Mesendoderm (in vitro differentiated cells): Measurements from ENCODE around the gene TUBGCP6.

Experiments used
- DNase-seq: peaks from one replicate; pipeline ENCODE4 v3.0.0; 2013
- H2AK5ac ChIP-seq: 2 replicates; pipeline ENCODE4 v1.6.1; 2013; ENCODE audit warnings: low read length, inconsistent platforms
- H2BK120ac ChIP-seq: 2 replicates; pipeline ENCODE4 v1.6.1; 2013; ENCODE audit warnings: low read depth, mild to moderate bottlenecking, low read length, moderate library complexity, mixed read lengths
- H2BK15ac ChIP-seq: replicated peaks from 2 replicates; pipeline ENCODE4 v1.6.1; 2013; ENCODE audit warnings: low read depth, mild to moderate bottlenecking, moderate library complexity
- H2BK5ac ChIP-seq: 2 replicates; pipeline ENCODE4 v1.6.1; 2013; ENCODE audit warnings: low read length, inconsistent platforms
- H3K18ac ChIP-seq: 2 replicates; pipeline ENCODE4 v1.6.1; 2013; ENCODE audit warnings: mild to moderate bottlenecking, low read length, mixed read lengths
- H3K23ac ChIP-seq: one replicate; pipeline ENCODE4 v1.6.1; 2013; ENCODE audit warnings: low read length
- H3K27ac ChIP-seq: 2 replicates; pipeline ENCODE4 v1.5.1; 2013; ENCODE audit warnings: low read depth, mild to moderate bottlenecking, inconsistent platforms, low read length, moderate library complexity
- H3K27me3 ChIP-seq: 2 replicates; pipeline ENCODE4 v1.6.1; 2013; ENCODE audit warnings: low read length, control low read depth, mild to moderate bottlenecking, inconsistent platforms; ENCODE audit not compliant: insufficient read depth, poor library complexity
- H3K36me3 ChIP-seq: 2 replicates; pipeline ENCODE4 v1.6.1; 2013; ENCODE audit warnings: low read length, inconsistent platforms; ENCODE audit not compliant: control insufficient read depth, insufficient read depth
- H3K4ac ChIP-seq: one replicate; pipeline ENCODE4 v1.6.1; 2013; ENCODE audit warnings: low read depth, mild to moderate bottlenecking, low read length, moderate library complexity
- H3K4me1 ChIP-seq: 2 replicates; pipeline ENCODE4 v1.6.1; 2013; ENCODE audit warnings: low read depth, low read length, inconsistent platforms; ENCODE audit not compliant: control insufficient read depth
- H3K4me2 ChIP-seq: 2 replicates; pipeline ENCODE4 v1.6.1; 2013; ENCODE audit warnings: low read length
- H3K4me3 ChIP-seq: 2 replicates; pipeline ENCODE4 v1.5.1; 2013; ENCODE audit warnings: mild to moderate bottlenecking, low read length
- H3K56ac ChIP-seq: one replicate; pipeline ENCODE4 v1.6.1; 2013; ENCODE audit warnings: low read length
- H3K79me1 ChIP-seq: 2 replicates; pipeline ENCODE4 v1.6.1; 2013; ENCODE audit warnings: low read length, inconsistent platforms
- H3K79me2 ChIP-seq: 2 replicates; pipeline ENCODE4 v1.6.1; 2013; ENCODE audit warnings: mild to moderate bottlenecking, low read length; ENCODE audit not compliant: control insufficient read depth, insufficient read depth
- H3K9ac ChIP-seq: 2 replicates; pipeline ENCODE4 v1.6.1; 2013; ENCODE audit warnings: low read length, inconsistent platforms
- H4K5ac ChIP-seq: one replicate; pipeline ENCODE4 v1.6.1; 2013; ENCODE audit warnings: low read length
- H4K8ac ChIP-seq: one replicate; pipeline ENCODE4 v1.6.1; 2013; ENCODE audit warnings: low read depth, mild to moderate bottlenecking, control low read depth, low read length, moderate library complexity
- WGBS: extraction: QIAGEN DNeasy Blood & Tissue Kit; methylation state at CpG from one replicate; pipeline ENCODE4 v1.1.7; 2013; ENCODE audit warnings: low lambda C conversion rate, missing lambda C conversion rate; ENCODE audit not compliant: insufficient coverage; ENCODE audit errors: extremely low coverage; 5-methylcytosine and 5-hydroxymethylcytosine counted together

Gene TUBGCP6

GRCh38 chr22:50284479-50284878, 39.7 kb upstream of the TUBGCP6 start:
- no peak overlapping the region for H2AK5ac ChIP-seq
- H3K4ac ChIP-seq: no peak overlapping the region
- H3K4me3 ChIP-seq: no peak overlapping the region
- no peak overlapping the region for H3K56ac ChIP-seq
- no peak overlapping the region for H3K27ac ChIP-seq
- no peak overlapping the region for H3K18ac ChIP-seq
- H4K8ac ChIP-seq: no peak overlapping the region
- H3K27me3 ChIP-seq: no peaks in the 10 kb centered on the region
- no peak overlapping the region for H3K9ac ChIP-seq
- DNase-seq: no peak
- no peaks in the 10 kb centered on the region for H3K4me1 ChIP-seq
- H2BK15ac ChIP-seq: no peak overlapping the region
- H4K5ac ChIP-seq: no peak overlapping the region
- WGBS: no CpG with 5 or more reads among the region's 13 CpGs
- H3K79me2 ChIP-seq: no peaks in the 10 kb centered on the region
- H2BK5ac ChIP-seq: no peak overlapping the region
- H3K23ac ChIP-seq: no peak overlapping the region
- no peaks in the 10 kb centered on the region for H3K79me1 ChIP-seq
- peaks cover 3% of the 10 kb centered on the region for H3K36me3 ChIP-seq
- H2BK120ac ChIP-seq: no peak overlapping the region
- no peak overlapping the region for H3K4me2 ChIP-seq

DNA sequence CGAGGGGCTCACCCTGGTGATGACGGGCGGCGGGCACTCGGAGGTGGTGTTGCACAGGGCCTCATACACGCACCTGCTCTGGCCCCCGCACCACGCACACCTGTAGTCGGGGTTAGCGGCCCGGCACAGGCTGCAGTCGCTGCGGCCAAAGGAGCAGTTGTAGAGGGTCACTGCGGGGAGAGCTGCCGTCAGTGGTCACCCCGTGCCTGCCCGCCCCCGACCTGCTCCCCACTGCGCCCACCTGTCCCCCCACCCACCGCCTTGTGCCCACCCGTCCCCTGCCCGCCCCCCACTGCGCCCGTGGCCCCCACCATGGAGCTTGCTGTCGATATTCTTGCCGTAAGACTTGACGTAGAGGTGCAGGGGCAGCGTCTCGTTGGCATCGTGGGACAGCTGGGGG, 39.0 kb upstream of the TUBGCP6 start:
- Histone ChIP-seq H2BK120ac (no peak overlapping the region), H3K4ac (no peak overlapping the region), H3K36me3 (peaks cover 3% of the 10 kb centered on the region), H3K27ac (no peak overlapping the region), H4K8ac (no peak overlapping the region), H3K79me1 (no peaks in the 10 kb centered on the region), H2BK15ac (no peak overlapping the region), H2AK5ac (no peak overlapping the region), H3K56ac (no peak overlapping the region), H3K79me2 (no peaks in the 10 kb centered on the region), H3K9ac (no peak overlapping the region), H3K4me3 (no peak overlapping the region), H3K18ac (no peak overlapping the region), H4K5ac (no peak overlapping the region), H3K27me3 (no peaks in the 10 kb centered on the region), H2BK5ac (no peak overlapping the region), H3K4me1 (no peaks in the 10 kb centered on the region), H3K4me2 (no peak overlapping the region), H3K23ac (no peak overlapping the region)
- no peak for DNase-seq
- no CpG with 5 or more reads among the region's 30 CpGs for WGBS

- Histone ChIP-seq H3K36me3 (peaks cover 5% of the 10 kb centered on the region), H3K56ac (no peak overlapping the region), H3K4ac (no peak overlapping the region), H3K27me3 (no peaks in the 10 kb centered on the region), H3K18ac (no peak overlapping the region), H3K27ac (no peak overlapping the region), H3K23ac (no peak overlapping the region), H2BK15ac (no peak overlapping the region), H3K9ac (no peak overlapping the region), H2BK5ac (no peak overlapping the region), H3K4me1 (no peaks in the 10 kb centered on the region), H4K5ac (no peak overlapping the region), H2AK5ac (no peak overlapping the region), H2BK120ac (no peak overlapping the region), H4K8ac (no peak overlapping the region), H3K79me2 (no peaks in the 10 kb centered on the region), H3K79me1 (no peaks in the 10 kb centered on the region), H3K4me2 (no peak overlapping the region), H3K4me3 (no peak overlapping the region)
- WGBS: no CpG with 5 or more reads among the region's 45 CpGs
- DNase-seq: peak; percentile 77
Measured at GRCh38 chr22:50282361-50283155, 37.7 kb upstream of the TUBGCP6 start.

- Histone ChIP-seq H3K9ac (no peak overlapping the region), H3K4me1 (no peaks in the 10 kb centered on the region), H3K79me1 (no peaks in the 10 kb centered on the region), H3K36me3 (peaks cover 6% of the 10 kb centered on the region), H4K8ac (no peak overlapping the region), H3K4me2 (no peak overlapping the region), H2BK120ac (no peak overlapping the region), H4K5ac (no peak overlapping the region), H3K18ac (no peak overlapping the region), H3K27me3 (no peaks in the 10 kb centered on the region), H2AK5ac (no peak overlapping the region), H3K4ac (no peak overlapping the region), H3K27ac (no peak overlapping the region), H3K79me2 (no peaks in the 10 kb centered on the region), H3K23ac (no peak overlapping the region), H2BK5ac (no peak overlapping the region), H3K4me3 (no peak overlapping the region), H3K56ac (no peak overlapping the region), H2BK15ac (no peak overlapping the region)
- DNase-seq: no peak
- WGBS: no CpG with 5 or more reads among the region's 25 CpGs
Measured at GRCh38 chr22:50281957-50282356, 37.1 kb upstream of the TUBGCP6 start.

DNA sequence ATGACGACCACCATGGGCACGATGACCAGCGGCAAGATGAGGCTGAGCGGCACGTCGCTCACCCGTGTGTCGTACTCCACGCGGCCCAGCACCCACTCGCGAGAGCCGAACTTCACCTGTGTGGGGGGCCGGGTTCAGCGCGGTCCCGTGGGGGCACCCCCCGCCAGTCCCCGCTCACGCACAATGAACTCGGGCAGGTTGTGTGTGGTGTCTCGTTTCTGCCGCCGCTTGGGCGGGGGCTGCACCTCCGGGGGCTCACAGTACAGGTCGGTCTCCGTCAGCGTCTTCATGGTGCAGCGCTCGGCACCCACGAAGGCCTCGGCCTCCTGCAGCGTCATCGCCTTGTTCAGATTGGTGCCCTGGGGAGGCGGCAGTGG, 36.5 kb upstream of the TUBGCP6 start:
- Histone ChIP-seq H3K27me3 (no peaks in the 10 kb centered on the region), H2BK120ac (no peak overlapping the region), H2BK5ac (no peak overlapping the region), H3K79me2 (no peaks in the 10 kb centered on the region), H4K5ac (no peak overlapping the region), H4K8ac (no peak overlapping the region), H3K79me1 (no peaks in the 10 kb centered on the region), H3K23ac (no peak overlapping the region), H3K18ac (no peak overlapping the region), H3K36me3 (peaks cover 6% of the 10 kb centered on the region), H3K4me1 (no peaks in the 10 kb centered on the region), H3K9ac (no peak overlapping the region), H3K27ac (no peak overlapping the region), H3K4me2 (no peak overlapping the region), H3K56ac (no peak overlapping the region), H2BK15ac (no peak overlapping the region), H2AK5ac (no peak overlapping the region), H3K4me3 (no peak overlapping the region), H3K4ac (no peak overlapping the region)
- WGBS: no CpG with 5 or more reads among the region's 36 CpGs
- DNase-seq: no peak
